ELF-1 (cell line): Measurements from ENCODE around the gene LGALS3BP.

Source experiments
- DNase-seq: peaks from one replicate; pipeline ENCODE4 v3.0.0-alpha.2; 2016; ENCODE audit warnings: low read depth, low spot score

The LGALS3BP gene

GRCh38 chr17:78981010-78981888 lies 1.5 kb upstream of the LGALS3BP start:
- no peak for DNase-seq

GRCh38 chr17:78980624-78980972 lies 875 bp upstream of the LGALS3BP start:
- no peak for DNase-seq

- DNase-seq: no peak
Observed at GRCh38 chr17:78977997-78978973, 1.4 kb downstream of the LGALS3BP start.

GRCh38 chr17:78977681-78977943 lies 2.1 kb downstream of the LGALS3BP start:
- no peak for DNase-seq

GRCh38 chr17:78976907-78977680 lies 2.6 kb downstream of the LGALS3BP start:
- DNase-seq: no peak

- peak; percentile 59 for DNase-seq
Observed at GRCh38 chr17:78974635-78975591, 4.8 kb downstream of the LGALS3BP start.

GRCh38 chr17:78973792-78974520 lies 5.8 kb downstream of the LGALS3BP start:
- no peak for DNase-seq

- DNase-seq: peak; percentile 77
Observed at GRCh38 chr17:78973196-78973595, 6.5 kb downstream of the LGALS3BP start.

GRCh38 chr17:78972507-78973105 lies 7.1 kb downstream of the LGALS3BP start:
- no peak for DNase-seq

- no peak for DNase-seq
Observed at GRCh38 chr17:78971756-78972506, 7.8 kb downstream of the LGALS3BP start.

- DNase-seq: peak; percentile 90
Observed at GRCh38 chr17:78970834-78971755, 8.6 kb downstream of the LGALS3BP start.

- DNase-seq: no peak
Observed at GRCh38 chr17:78969865-78970264, 9.9 kb downstream of the LGALS3BP start.

GRCh38 chr17:78967782-78968362 lies 11.9 kb downstream of the LGALS3BP start:
- DNase-seq: no peak

- no peak for DNase-seq
Observed at GRCh38 chr17:78966910-78967600, 12.7 kb downstream of the LGALS3BP start.

GRCh38 chr17:78966123-78966813 lies 13.5 kb downstream of the LGALS3BP start:
- DNase-seq: no peak

GRCh38 chr17:78965491-78965924 lies 14.2 kb downstream of the LGALS3BP start:
- no peak for DNase-seq
